Cardiac fibroblast (primary cell): ENCODE data around the gene FSHB.

Source experiments
- DNase-seq, 2 donors: peaks; one replicate each; pipeline versions ENCODE4 v3.0.0 to v3.0.0-alpha.2; 2010; ENCODE audit warnings: low read depth in 2 of 2
- H3K4me3 ChIP-seq, 2 donors: replicated peaks in 1 of 2; 1 replicate in 1 of 2; 2 replicates in 1 of 2; pipeline ENCODE4 v1.5.1; 2011; ENCODE audit warnings: low read depth in 2 of 2, low read length in 2 of 2, mild to moderate bottlenecking in 2 of 2, moderate library complexity in 1 of 2
- CTCF ChIP-seq: IDR thresholded peaks from one replicate; pipeline ENCODE4 v1.5.1; 2011; ENCODE audit warnings: low read depth, mild to moderate bottlenecking, low read length, inconsistent platforms

The FSHB gene

GRCh38 chr11:30282289-30282631 is 51.4 kb downstream of the FSHB start:
- H3K4me3 ChIP-seq = no peak overlapping the region
- no peak for DNase-seq
- no peak for TF ChIP-seq CTCF
